GM19372 (cell line): ENCODE results near the gene HIVEP1.
A peak's percentile ranks its signal among the peaks of the same experiment; 100 is the strongest.

Experiments used
- ATAC-seq: cut with Tn5 transposase; IDR thresholded peaks from one replicate; pipeline ENCODE4 v1.9.1; 2021; ENCODE audit warnings: mild to moderate bottlenecking, low read depth, moderate library complexity; ENCODE audit not compliant: unreplicated experiment

HIVEP1 gene

DNA sequence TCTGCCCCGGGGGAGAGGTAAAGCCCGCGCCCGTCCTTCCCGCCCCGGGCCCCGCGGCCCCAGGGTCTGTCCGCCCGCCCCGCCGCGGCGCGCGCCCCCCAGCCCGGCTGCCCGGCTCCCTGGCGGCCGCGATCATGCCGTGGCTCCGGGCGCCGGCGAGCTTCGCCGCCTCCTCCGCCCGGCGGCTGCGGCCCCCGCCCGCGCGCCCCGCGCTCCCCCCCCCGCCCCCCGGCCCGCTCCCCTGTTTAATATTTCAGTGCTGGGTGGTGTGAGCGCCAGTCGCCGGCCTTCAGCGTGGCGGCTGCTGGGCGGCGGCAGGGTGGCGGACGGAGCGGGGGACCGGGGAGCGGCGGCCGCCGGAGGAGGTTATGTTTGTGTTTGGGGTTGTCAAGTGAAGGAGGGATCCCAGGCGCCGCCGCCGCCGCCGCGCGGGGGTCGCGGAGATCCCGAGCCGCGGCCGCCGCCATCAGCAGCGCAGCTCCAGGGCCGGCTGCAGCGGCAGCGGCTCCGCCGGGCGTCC lies at the start of gene HIVEP1:
TSS of gene HIVEP1 (plus strand) at position 275 of the 520 bp plus-strand sequence. CDS start 3,317 bp downstream, outside the sequence.
- ATAC-seq: peak; percentile 3

DNA sequence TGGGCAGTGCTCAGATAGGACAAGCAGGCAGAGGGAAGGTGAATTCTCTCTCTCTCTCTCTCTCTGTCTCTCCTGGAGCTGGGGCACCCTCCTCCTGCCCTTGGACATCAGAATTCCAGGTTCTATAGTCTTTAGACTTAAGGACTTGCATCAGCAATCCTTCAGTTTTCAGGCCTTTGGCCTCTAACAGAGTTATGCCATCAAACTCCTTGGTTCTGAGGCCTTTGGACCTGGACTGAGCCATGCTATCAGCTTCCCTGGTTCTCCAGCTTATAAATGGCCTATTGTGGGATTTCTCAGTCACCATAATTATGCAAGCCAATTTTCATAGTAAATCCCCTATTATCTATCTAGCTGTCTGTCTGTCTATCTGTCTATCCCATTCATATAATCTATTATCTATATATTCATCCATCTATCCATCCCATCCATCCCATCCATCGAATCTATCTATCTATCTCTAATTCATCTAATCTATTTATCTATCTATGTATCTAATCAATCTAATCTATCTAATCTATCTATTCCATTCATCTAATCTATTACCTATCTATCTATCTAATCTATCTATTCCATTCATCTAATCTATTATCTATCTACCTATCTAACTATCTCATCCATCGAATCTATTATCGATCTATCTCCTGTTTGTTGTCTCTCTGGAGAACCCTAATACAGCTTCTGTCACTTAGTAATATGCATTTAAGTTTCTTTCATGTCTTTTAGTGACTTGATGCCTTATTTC lies 48.2 kb upstream of the HIVEP1 start:
- no peak for ATAC-seq

- ATAC-seq: no peak
Observed at GRCh38 chr6:11964729-11965335, 47.3 kb upstream of the HIVEP1 start.

GRCh38 chr6:11965499-11965898 lies 46.6 kb upstream of the HIVEP1 start:
- no peak for ATAC-seq

DNA sequence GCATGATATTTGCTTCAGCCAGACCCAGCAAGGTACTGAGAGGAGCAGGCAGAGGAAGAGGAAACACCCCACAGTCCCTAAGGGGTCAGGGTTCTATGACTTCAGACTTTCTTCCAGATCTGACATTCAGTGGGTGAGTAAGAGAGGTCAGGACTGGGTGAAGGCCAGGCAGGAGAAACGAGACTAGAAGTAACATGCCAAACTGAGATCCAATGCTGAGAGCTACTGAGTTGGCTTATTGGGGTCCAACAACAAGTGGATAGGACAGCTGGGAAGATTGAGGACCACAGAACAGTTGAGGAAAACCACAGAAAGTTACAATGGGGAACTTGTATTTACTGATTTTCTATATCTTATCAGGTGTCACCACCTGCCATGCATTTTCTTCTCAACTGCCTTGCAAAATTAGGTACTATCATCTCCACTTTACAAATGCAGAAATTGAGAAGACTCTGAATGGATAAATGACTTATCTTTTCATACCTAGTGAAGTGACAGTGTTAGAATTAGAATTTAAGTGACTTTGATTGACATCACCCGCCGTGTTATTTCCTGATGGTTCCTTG lies 43.8 kb upstream of the HIVEP1 start:
- ATAC-seq: no peak

GRCh38 chr6:11969092-11969491 lies 43.0 kb upstream of the HIVEP1 start:
- no peak for ATAC-seq

DNA sequence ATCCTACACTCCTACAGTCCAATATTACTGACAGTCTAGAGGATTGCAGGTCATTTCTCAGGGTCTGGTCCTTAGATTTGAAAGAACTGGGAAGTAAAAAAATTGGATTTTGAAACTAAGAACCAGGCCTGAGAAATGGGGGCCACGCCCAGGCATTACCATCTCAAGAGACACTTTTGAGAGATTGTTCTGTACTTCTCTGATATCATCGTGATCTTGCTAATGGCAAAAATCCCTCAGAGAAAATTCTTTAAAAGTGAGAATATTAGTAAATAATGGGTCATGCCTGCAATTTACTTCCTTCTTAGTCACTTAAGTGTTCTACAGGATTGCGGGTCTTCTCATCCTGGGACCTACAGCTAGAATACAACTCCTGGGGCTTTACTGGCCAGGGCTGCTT lies 42.0 kb upstream of the HIVEP1 start:
- ATAC-seq: no peak

- no peak for ATAC-seq
Observed at GRCh38 chr6:11971154-11971553, 41.0 kb upstream of the HIVEP1 start.

- no peak for ATAC-seq
Observed at GRCh38 chr6:11972270-11972669, 39.8 kb upstream of the HIVEP1 start.

DNA sequence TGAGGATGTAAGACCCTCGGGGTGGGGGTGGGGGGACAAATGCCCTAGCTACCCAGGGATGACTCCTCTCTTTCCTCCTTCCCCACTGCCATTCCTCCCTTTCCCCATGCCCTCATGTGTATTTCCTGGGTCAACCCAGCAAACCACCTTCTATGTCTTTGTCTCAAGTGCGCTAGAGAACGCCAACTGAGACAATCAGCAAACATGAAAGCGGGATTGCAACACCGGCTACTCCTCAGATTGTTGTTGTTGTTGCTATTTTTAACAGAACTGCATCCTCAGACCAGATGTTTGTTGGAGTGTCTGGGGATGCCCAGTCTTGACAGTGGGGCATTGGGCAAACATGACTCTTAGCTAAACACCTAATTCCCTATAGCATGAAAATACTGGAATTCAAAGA lies 39.3 kb upstream of the HIVEP1 start:
- no peak for ATAC-seq

DNA sequence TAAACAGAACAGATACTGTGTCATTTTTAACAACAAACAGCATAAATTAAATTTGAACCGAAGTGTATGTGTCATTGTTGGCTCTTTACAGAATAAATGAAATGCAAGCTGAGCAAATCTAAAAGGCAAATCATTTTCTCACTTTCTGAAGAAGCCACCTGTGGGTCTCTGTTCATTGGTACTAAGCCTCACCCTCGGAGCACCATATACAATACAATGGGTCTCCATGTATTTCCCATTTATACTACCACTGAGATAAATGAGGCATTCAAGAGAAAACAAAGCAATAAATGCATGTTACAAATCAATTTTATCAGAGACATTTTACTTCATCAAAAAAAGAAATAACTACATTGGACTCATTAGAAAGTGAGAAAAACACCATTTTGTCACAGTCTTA lies 38.9 kb upstream of the HIVEP1 start:
- ATAC-seq: no peak

DNA sequence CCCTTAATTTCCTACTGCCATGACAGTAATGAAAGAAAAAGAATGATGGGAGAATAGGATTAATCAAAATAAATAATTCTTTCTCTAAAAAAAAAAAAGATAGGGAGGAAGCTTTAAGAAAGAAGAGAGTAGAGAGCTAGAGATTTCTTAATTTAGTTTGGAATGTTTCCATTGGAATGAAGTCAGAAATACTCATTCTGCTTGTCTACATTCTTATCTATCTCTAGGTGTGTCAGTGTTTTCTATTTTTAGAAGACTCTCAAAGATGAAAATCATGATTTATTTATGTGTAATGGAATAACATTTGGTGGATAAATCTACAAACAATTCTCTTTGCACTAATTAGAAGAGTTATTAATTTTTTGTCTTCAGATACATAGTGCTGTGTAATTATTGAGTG lies 38.0 kb upstream of the HIVEP1 start:
- no peak for ATAC-seq

- peak; percentile 88 for ATAC-seq
Observed at GRCh38 chr6:11975353-11975977, 36.6 kb upstream of the HIVEP1 start.

DNA sequence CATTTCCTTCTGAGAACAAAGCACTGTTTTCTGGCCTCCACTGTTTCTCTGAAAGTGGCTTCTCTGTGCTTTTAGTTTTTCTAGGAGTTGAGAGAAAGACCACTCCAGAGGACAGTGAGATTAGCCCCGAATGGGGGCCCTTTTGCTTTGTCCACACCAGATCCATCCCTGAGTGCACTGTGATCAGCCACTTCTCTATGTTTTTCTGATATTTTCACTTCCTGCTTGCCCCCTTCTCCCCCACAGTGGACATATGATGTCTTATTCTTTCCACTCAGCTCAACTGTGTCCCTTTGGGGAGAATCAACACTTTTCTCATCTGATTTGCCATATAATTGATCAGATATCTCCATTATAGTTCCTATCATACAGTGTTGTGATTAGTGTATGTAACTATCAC lies 35.6 kb upstream of the HIVEP1 start:
- ATAC-seq: no peak

- no peak for ATAC-seq
Observed at GRCh38 chr6:11977193-11977592, 34.9 kb upstream of the HIVEP1 start.

- ATAC-seq: no peak
Observed at GRCh38 chr6:11977738-11978137, 34.4 kb upstream of the HIVEP1 start.

DNA sequence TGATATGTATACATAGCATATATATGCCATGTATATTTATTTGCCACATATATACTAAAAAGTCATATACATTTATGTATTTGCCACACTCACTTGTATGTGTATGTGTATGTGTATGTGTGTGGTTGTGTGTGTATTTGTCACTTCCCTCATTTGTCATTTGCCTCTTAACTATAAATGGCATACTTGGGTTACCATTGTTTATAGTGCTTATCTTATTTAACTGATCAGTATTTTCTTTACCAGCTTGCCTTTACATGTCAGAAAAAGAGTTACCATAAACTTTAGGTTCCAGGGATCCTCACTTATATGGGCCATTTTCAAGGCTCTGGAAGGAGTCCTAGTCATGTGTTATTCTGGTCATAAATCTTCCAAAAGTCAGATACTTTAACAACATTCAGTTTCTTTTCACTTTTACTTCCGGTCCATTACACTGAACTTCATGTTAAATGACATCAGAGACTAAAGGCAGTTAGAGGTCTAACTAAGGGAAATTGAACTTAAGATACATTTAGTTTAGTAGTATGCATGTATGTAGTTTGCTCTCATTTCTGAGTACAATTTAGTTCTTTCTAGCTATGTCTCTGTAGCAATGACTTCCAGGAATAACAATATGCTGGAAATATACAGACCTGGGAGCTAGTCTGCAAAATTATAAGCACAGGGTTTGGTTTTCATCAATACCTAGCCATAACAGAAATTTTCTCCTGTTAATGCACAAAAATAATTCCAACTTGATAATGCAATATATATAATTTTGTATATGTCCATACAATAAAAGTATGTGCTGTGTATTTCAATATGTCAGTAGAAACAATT lies 33.7 kb upstream of the HIVEP1 start:
- ATAC-seq: no peak

GRCh38 chr6:11979866-11980265 lies 32.2 kb upstream of the HIVEP1 start:
- ATAC-seq: no peak

GRCh38 chr6:11983306-11983705 lies 28.8 kb upstream of the HIVEP1 start:
- no peak for ATAC-seq

DNA sequence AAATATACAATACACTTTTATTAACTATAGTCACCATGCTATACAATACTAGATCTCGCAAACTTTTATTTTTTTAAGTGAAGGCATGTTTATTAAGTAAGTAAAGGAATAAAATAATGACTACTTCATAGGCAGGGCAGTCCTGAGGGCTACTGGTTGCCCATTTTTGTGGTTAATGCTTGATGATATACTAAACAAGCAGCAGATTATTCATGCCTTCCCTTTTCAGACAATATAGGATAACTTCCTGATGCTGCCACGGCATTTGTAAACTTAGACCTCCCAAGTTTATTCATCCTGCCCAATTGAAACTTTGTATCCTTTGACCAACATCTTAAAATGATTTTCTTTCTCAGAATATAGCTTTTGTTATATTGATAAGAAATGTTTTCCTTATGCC lies 24.7 kb upstream of the HIVEP1 start:
- ATAC-seq: no peak
